Stimulated activated CD8-positive, alpha-beta memory T cell treated with anti-CD3 and anti-CD28 coated beads, Interleukin-7, amount 100 ng/mL, for 24 hours (primary cell): ENCODE measurements around the gene UGT2B15.
"Not testable (repeated sequence)": the region's sequence is repeated elsewhere in the genome, so short reads cannot be mapped to it uniquely, and the experiment has no call there.

ENCODE experiments used
- DNase-seq: peaks from one replicate; pipeline ENCODE4 v3.0.0-alpha.2; 2020; ENCODE audit warnings: low read depth

The UGT2B15 gene

GRCh38 chr4:68670479-68670939 lies at the start of gene UGT2B15:
UGT2B15 (minus strand) TSS chr4:68670652; CDS start chr4:68670618, 34 bp downstream.
- DNase-seq, result not testable (repeated sequence)

- DNase-seq, result no peak
Measured at GRCh38 chr4:68719075-68719473, 48.6 kb upstream of the UGT2B15 start.

- no peak for DNase-seq
Measured at GRCh38 chr4:68718447-68719074, 48.1 kb upstream of the UGT2B15 start.

GRCh38 chr4:68717999-68718398 lies 47.5 kb upstream of the UGT2B15 start:
- DNase-seq, result no peak

- no peak for DNase-seq
Measured at GRCh38 chr4:68714400-68714799, 43.9 kb upstream of the UGT2B15 start.

- DNase-seq, result no peak
Measured at GRCh38 chr4:68712207-68712606, 41.8 kb upstream of the UGT2B15 start.

- no peak for DNase-seq
Measured at GRCh38 chr4:68708566-68708965, 38.1 kb upstream of the UGT2B15 start.

- not testable (repeated sequence) for DNase-seq
Measured at GRCh38 chr4:68703168-68703567, 32.7 kb upstream of the UGT2B15 start.

GRCh38 chr4:68700152-68700551 lies 29.7 kb upstream of the UGT2B15 start:
- DNase-seq, result no peak

- DNase-seq, result no peak
Measured at GRCh38 chr4:68693325-68694075, 23.0 kb upstream of the UGT2B15 start.

GRCh38 chr4:68691186-68691585 lies 20.7 kb upstream of the UGT2B15 start:
- no peak for DNase-seq

- DNase-seq, result no peak
Measured at GRCh38 chr4:68683034-68683433, 12.6 kb upstream of the UGT2B15 start.

GRCh38 chr4:68681298-68681697 lies 10.8 kb upstream of the UGT2B15 start:
- DNase-seq, result not testable (repeated sequence)

GRCh38 chr4:68673143-68673542 lies 2.7 kb upstream of the UGT2B15 start:
- no peak for DNase-seq

- DNase-seq, result not testable (repeated sequence)
Measured at GRCh38 chr4:68671217-68671616, 765 bp upstream of the UGT2B15 start.

- DNase-seq, result not testable (repeated sequence)
Measured at GRCh38 chr4:68668537-68669163, 1.8 kb downstream of the UGT2B15 start.

GRCh38 chr4:68667551-68667950 lies 2.9 kb downstream of the UGT2B15 start:
- not testable (repeated sequence) for DNase-seq

GRCh38 chr4:68664721-68665120 lies 5.7 kb downstream of the UGT2B15 start:
- DNase-seq, result not testable (repeated sequence)

- DNase-seq, result not testable (repeated sequence)
Measured at GRCh38 chr4:68662836-68663574, 7.4 kb downstream of the UGT2B15 start.

- no peak for DNase-seq
Measured at GRCh38 chr4:68658672-68659071, 11.8 kb downstream of the UGT2B15 start.

GRCh38 chr4:68657022-68657594 lies 13.3 kb downstream of the UGT2B15 start:
- not testable (repeated sequence) for DNase-seq

GRCh38 chr4:68656445-68656973 lies 13.9 kb downstream of the UGT2B15 start:
- DNase-seq, result not testable (repeated sequence)
